ENCODE results near the gene SLC25A39.

The SLC25A39 gene

DNA sequence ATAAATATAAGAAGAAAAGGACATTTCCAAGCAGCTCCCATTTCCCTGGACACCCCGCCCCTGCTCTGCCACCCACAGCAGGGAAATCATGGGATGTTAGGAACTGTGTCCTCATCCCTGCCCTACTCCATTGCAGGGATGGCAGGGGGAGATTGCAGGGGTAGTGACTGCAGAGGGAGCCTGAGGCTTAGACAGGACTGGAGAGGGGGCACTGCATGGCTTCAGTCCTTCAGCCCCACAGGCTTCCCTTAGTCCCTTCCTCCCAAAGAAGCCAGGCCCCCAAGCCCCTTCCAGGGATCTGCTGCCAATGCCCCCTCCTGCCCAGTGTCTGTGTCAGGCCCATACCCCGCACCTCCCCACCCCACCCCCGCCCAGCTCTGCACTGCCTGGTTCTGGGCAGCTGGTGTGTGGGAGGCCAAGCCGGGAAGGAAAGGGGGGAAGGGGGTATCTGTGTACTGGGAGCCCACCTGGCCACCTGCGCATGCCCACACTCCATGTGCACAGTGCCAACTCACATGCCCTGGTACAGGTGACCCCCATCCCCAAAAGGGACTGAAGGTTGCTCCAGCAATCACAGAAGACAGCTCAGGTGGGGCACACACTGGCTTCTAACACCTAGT is 13.0 kb downstream of the SLC25A39 start:
- no peak for DNase-seq

DNA sequence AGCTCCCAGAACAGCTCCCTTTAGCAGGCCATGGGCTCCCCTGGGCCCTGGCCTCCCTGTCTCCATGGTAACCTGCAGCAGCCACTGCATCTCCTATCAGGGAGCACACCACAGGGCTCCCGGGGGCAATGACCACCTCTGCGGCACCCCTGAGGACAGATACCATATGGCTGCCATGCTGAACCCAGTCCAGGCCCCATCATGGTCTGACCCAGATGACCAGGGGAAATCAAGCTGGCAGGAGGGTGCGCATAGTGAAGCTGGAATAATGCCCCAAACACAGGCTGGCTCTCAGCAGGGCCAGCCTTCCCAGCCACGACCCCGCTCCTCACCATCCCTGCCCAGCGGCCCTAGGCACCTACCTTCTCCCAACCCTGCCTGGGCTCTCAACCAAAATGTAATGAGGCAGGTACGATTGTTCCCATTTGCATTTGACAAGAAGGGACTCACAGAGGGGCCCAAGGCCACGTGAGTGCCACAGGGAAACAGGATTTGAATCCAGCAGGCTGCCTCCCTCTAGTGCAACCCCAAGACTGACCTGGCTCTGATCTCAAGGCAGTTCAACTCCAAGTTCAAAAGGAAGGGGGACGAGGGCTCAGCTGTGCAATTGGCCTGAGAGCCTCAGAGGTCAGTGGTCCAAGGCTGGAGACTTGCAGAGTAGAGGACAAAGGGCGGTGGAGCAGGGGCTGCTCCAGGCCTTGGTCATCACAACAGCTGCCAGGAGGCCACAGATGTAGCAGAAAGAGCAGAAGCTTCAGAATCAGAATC is 13.8 kb downstream of the SLC25A39 start:
- DNase-seq = no peak

DNA sequence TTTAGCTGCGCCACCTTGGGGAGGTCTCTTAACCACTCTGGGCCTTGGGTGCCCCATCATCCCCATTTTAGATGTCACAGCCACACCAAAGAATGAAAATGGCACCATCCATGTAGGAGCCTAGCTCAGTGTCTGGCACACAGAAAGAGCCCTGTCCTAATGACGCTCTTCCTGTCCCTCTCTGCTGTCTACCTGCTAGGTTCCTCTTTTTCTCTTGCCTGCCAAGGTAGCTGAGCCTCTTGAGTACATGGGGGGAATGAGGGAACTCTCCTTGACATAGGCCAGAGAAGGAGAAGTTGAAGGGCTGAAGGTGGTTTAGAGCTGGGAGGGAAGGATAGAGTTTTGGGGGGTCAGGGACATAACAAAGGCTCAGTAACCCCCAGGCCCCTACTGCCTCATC is 14.4 kb downstream of the SLC25A39 start:
- no peak for DNase-seq

DNA sequence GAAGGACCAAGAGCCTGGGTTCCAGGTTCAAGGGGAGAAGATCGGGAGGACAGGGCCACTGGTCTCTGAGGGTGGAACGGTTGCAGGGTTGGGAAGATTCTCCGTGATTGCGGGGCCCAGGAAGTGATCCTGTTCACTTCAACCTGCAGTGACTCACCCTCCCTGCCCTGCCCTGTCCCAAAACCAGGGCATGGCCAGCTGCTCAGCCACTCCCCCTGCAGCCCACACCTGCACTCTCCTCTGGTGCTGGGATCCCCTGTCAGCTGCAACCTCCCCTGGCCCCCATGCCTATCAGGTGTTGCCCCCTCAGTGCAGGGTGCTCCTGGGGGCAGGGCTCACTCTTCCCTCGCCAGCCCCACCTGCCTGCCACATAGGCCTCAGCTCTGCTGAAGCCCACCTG is 15.2 kb downstream of the SLC25A39 start:
- DNase-seq = no peak

DNA sequence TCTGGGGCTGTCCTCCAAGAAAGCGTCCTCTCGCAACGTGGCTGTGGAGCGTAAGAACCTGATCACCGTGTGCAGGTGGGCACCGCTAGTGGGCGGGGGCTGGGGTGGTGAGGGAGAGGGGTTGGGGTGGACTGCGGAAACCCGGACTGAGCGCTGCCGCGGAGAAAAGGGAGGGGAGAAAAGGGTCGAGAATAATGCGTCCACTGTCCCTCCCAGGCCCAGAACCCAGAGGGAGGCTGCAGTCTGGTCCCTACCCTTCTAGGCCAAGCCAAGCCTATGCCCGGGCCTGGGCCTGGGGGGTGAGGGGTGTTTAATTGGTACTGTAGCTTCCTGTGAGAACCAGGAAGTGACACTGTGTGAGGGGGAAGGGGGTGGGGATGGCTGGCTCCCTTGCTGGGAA is 15.8 kb downstream of the SLC25A39 start:
- no peak for DNase-seq

DNA sequence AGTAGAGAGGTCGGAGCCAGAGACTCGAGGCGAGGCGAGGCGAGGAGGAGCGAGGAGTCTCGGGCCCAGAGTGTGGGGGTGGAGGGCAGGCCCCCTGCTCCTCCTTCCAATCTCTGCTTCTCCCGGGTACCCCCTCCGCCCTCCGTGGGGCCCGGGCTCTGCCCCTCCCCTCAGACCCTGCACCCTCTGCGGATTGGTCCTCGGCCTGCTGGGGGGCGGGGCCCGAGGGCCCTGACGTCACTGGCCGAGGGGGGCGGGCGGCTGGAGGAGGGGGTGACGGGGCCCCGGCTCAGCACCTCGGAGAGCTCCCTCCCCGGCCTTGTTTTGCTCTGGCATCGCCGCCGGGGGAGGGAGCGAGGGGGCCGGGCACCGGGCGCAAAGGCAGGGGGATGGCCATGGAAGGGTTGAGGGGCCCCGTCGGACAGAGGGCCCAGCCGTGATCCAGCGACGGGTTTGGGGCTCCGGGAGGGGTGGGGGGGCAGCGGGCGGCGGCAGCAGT is 16.3 kb downstream of the SLC25A39 start, which contains the start of gene RUNDC3A:
RUNDC3A (plus strand) TSS at position 282 of the 499 bp plus-strand sequence. CDS start 232 bp downstream, outside the sequence.
- DNase-seq = peak; percentile 94

DNA sequence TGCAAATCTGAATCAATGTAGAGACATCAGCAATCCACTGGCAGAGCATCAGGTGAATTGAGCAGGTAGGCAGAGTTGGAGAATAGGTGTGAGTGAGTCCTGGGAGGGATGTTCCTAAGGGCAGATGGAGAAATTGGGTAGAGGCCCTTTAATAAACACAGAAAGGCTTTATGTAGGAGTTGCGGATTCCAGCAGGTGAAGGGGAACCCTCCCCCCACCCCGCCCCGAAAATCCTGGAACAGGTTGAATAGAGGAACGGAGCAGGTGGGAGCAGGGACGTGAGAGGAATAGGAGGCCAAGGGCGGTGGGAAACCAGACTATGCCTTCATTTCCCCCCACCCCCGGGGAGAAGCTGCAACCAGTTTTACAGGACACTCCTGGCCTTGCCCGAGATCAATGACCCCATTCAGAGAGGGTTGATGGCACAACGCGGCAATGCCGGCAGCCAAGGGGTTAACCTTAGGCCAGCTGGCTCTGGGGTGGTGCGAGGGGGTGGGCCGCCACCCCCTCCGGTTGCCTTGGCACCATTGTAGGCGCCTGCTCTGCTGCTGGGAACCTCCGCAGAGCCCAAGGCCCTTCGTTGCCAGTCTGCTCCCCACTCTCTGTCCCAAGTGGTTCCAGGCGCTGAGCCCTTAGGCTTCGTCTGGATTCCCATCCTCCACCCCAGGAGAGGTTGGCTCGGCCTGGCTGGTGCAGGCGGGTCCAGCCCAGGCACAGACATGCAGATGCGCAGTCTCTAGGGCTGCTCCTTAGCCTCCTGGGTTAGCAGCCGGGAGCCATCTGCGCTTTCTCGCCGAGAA is 17.0 kb downstream of the SLC25A39 start:
- DNase-seq = no peak

DNA sequence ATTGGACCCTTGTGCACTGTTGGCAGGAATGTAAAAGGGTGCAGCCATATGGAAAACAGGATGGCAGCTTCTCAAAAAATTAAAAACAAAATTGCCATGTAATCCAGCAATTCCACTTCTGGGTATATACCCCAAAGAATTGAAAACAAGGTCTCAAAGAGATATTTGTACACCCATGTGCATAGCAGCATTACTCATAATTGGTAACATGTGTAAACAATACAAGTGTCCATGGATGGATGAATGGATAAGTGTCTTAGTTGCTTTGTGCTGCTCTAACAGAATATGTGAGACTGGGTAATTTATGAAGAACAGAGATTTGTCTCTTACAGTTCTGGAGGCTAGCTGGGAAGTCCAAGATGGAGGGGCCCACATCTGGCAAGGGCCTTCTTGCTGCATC is 20.0 kb downstream of the SLC25A39 start:
- no peak for DNase-seq

DNA sequence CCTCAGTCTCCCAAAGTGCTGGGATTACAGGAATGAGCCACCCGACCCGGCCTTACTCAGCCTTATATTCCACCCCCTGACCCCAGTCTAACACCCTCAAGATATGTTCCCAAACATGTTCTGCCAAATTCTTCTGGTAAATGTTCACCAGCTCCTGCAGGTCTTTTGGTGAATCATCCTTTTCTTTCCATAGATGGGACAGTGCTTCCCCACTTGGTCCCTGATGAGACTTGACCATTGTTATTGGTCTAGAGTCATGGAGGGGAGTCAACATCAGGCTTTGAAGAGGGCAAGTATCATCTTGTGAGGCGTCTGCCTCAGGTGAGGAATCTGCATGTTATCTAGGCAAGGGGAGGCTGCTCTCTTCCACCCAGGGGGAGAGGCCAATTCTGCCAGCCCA is 26.6 kb downstream of the SLC25A39 start:
- DNase-seq = no peak

DNA sequence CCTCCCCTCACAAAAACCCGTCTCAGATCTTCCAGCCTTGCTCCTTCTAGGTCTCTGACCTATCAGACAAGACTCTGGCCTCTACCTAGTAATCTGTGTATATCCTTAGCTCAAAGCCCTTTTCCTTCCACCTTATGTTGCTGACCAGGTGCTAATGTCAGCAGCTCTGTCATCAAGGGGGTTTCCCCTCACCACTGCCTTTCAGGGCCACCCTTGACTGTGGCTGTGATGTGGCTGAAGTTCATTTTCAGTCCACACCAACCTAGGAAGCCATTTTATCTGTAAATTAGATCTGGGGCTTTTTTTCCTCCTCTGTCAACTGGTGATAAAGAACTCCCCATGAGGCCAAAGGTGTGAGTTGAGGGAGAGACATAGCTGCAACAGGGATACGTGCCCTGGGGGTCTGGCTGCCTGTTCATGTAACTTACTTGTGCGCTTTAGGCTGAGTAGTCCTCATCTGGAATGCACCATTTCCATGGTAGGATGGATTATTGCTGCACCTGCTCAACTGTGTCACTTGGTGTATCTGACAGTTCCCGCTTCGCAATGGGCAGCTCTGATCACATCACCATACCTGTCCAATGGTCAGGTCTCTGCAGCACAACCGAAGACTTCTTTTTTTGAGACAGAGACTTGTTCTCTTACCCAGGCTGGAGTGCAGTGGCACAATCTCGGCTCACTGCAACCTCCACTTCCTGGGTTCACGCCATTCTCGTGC is 31.0 kb downstream of the SLC25A39 start:
- no peak for DNase-seq

DNA sequence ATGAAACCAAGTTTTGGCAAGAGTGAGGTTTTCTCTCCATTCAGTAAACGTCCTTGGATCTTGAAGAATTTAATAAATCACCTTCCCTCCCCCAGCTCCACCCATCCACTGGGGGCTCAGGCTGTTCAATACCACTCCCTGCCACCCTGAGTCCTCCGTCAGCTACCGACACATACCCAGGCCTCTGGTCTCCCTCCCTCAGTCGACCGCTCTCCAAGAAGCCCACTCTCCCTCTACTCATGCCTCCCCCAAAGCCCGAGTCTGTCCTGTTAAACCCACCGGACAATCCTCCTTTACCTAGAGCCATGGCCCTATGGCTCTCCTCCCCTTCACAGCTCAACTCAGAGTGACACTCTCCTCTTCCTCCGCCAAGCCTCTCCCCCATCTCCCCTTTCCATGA is 37.0 kb downstream of the SLC25A39 start:
- DNase-seq = no peak

DNA sequence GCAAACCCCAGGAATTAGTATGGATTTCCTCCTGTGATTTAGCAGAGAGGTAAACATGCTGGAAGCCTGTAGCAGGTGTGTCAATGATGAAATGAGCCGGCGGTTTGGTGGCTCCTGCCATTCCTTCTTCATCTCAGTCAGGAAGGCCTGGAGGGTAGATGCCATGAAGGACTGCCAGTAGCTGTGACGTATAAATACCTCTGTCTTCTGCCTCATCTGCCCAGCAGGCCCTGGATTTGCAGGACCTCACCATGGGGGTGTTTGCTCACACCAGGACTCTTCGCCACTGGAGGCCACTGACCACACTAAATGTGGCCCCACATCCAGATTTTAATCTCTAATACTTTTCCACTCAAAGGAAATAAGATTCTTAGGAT is 40.6 kb downstream of the SLC25A39 start:
- no peak for DNase-seq

DNA sequence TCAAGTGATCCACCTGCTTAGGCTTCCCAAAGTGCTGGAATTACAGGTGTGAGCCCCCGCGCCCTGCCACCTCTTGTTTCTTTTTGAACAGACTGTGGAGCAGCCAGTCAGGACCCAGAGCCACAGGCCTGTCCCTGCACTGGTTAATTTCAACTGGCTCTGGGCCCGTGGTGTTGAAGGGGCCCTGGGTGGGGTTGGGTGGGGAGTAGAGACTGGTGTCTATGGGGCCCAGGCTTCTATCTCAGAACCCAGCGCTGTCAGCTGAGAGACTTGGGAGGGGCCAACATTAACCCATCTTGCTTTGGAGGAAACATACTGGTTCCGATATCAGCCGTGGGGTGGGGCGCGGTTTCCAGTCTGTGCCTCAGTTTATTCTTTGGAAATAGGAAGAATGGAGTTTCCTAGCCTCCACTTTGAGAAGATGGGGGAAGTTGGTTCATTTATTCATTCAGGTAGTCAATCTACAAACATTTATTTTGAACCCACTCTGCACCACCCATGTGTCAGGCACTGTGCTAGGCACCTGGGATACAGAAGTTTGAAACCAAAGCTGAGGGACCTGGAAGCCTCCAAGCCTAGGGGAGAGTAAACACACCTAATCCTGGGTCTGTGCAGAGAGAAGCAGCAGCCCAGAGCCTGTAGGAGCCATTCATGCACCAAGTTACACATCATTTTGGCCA is 41.1 kb downstream of the SLC25A39 start:
- no peak for DNase-seq

DNA sequence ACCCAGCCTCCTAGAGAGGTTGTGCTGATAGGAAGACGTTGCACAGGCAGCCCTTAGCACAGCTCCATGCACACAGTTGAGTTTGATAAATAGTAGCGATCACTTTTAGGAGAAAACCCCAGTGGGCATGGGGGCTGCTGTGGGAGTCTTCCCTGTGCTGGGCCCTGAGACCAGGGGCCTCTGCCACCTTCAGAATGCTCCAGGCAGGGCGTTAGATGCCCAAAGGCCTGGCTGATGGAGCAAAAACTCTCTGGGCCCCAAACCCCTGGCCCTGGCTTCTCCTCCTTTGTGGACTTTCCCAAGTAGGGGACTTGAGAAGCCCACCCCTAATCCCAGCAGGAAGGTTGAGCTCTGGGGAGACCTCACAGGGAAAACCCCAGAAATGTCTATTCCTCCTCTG is 42.4 kb downstream of the SLC25A39 start:
- no peak for DNase-seq

DNA sequence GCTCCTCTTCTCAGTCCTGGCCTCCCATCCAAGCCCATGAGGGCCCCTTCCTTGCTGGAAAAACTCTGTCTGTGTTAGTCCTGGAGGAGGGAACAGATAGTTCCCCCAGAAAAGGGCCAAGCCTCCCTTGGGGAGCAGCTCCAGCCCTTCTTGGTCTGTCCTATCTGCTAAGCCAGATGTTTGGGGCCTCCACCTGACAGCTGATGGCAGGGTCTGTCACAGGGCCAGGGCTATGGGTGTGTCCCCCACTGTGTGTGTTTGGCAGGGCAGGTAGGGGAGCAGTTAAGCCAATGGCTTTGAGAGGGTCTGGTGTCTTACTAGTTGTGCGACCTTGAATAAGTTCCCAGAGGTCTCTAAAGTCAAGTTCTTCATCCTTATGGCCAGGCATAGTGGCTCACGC is 43.1 kb downstream of the SLC25A39 start:
- DNase-seq = no peak

DNA sequence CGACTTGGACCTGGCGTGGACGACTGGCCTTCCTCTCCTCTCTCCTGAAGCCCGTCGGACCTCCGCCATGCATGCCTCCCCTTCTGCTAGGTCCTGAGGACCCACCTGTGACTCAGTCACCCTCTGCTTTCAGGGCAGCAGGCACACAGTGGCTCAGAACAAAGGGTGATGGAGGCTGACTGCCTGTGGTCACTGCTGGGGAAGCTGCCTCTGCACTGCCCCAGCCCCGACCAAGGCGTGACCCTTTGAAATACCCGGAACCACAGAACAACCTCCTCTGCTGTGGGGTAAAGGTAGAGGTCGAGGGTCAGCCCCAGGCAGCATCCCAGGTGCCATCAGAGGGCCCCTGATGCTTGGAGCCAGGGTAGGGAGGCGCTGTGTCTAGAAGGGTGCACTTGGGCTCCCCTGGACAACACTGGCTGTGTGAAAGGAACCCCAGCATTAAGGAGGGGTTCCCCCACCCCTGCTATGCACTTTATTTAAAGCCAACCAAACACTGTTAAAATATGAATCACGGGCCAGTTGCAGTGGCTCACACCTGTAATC is 44.2 kb downstream of the SLC25A39 start:
- no peak for DNase-seq

DNA sequence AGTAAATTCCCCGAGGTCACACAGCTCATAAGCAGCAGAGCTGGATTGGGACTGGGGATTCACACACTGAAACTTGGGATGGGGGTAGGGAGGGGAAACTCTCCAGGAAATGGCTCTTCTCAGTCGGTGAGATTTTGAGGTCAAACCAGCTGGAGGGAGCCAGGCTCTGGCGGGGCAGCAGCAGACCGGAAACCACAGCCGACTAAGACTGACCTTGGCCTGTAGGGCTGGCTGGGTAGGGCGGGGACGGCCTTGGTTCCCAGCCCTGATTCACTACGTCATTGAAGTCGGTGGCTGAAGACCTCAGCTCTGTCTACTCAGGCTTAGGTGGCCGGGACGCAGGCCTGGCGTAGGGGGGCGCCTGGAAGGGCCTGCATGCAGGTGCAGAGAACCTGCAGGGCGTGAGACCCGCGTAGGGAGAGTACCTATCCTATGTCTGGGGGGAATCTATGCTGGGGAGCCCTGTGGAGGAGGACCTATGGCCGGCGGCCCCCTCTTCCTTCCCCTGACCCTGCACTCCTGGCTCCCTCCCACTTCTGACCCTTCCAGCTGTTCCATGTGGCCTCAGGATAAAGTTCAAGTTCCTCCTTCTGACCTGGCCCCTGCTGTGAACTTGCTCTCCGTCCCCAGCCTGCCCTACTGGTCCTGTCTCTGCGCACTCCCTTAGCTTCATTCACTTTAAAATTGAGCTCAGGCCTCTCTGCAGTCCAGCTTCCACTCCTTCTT is 44.8 kb downstream of the SLC25A39 start:
- DNase-seq = no peak

DNA sequence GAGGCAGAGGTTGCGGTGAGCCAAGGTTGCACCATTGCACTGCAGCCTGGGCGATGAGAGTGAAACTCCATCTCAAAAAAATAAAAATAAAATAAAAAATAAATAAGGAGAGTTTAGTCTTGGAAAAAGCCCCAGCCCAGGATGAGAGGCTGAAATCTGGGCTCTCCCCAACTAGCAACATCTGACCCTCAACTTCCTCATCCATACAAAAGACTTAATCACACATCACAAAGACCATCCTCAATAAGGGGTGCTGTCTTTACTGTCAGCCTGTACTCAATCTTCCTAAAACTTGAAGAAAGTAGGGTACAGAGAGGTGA is 45.3 kb downstream of the SLC25A39 start:
- DNase-seq = no peak

DNA sequence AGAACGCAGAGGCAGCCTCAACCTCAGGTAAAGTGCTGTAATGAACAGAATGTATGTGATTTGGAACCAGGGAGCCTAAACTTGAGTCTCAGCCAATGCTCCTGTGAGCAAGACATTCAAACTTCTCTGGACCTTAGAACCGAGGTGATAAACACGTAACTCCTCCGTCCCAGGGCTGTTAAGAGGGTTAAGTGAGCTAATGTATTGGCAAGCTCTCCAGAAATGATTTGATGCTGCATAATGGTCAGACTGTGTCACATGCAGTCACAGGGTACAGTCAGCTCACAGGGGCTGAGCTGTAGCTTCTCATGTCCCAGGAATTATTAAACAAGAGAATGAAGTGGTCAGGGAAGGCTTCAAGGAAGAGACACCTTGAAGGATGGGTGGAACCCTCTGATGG is 46.6 kb downstream of the SLC25A39 start:
- DNase-seq = no peak

DNA sequence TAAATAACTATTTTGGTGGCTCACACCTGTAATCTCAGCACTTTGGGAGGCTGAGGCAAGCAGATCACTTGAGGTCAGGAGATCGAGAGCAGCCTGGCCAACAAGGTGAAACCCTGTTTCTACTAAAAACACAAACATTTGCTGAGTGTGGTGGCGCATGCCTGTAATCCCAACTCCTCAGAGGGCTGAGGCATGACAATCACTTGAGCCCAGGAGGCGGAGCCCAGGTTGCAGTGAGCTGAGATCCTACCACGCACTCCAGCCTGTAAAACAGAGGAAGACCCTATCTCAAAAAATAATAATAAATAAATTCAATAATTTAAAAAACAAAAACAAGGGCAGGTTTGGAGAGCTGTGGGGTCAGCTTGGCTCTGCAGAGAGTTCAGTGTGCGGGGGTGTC is 51.0 kb downstream of the SLC25A39 start:
- DNase-seq = no peak

DNA sequence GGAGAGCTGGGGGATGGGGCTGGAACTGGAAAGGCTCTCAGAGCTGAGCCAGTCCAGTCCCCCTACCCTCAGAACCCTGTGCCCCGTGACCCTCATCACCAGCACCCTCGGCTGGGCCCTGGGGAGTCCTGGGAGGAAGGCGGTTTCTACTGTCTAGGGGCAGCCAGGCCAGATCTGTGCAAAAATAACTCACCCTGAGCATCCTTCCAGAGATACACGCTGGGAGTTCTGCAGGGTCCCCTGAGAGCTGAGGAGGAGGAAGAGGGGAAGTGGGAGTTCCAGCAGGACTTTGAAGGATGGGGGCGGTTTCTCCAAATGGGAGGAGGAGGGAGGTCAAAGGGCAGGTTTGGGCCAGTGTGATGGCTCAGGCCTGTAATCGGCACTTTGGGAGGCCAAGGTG is 51.7 kb downstream of the SLC25A39 start:
- DNase-seq = no peak

Measured in activated CD8-positive, alpha-beta memory T cell treated with anti-CD3 and anti-CD28 coated beads, Interleukin-2, amount 50 U/mL, for 48 hours (primary cell).